Measurements from ENCODE around the gene GRB7.

Gene GRB7

DNA sequence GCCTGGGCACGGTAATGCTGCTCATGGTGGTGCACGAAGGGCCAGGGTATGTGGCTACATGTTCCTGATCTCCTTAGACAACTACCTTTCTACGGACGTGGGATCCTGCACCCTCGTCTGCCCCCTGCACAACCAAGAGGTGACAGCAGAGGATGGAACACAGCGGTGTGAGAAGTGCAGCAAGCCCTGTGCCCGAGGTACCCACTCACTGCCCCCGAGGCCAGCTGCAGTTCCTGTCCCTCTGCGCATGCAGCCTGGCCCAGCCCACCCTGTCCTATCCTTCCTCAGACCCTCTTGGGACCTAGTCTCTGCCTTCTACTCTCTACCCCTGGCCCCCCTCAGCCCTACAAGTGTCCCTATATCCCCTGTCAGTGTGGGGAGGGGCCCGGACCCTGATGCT, 25.9 kb upstream of the GRB7 start:
- no peak overlapping the region for H3K4me3 ChIP-seq (ENCODE audit: low read depth, low read length)
- DNase-seq (ENCODE audit: low read depth) = no peak
- TF ChIP-seq, protein P1, sequence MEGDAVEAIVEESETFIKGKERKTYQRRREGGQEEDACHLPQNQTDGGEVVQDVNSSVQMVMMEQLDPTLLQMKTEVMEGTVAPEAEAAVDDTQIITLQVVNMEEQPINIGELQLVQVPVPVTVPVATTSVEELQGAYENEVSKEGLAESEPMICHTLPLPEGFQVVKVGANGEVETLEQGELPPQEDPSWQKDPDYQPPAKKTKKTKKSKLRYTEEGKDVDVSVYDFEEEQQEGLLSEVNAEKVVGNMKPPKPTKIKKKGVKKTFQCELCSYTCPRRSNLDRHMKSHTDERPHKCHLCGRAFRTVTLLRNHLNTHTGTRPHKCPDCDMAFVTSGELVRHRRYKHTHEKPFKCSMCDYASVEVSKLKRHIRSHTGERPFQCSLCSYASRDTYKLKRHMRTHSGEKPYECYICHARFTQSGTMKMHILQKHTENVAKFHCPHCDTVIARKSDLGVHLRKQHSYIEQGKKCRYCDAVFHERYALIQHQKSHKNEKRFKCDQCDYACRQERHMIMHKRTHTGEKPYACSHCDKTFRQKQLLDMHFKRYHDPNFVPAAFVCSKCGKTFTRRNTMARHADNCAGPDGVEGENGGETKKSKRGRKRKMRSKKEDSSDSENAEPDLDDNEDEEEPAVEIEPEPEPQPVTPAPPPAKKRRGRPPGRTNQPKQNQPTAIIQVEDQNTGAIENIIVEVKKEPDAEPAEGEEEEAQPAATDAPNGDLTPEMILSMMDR (IDR thresholded peaks at IDR 0.05; ENCODE audit: insufficient read depth, low read depth, low read length, missing control alignments) = no peak

GRCh38 chr17:39714234-39714633, 23.5 kb upstream of the GRB7 start:
- TF ChIP-seq, protein P1 (IDR thresholded peaks at IDR 0.05; ENCODE audit: insufficient read depth, low read depth, low read length, missing control alignments) = no peak
- DNase-seq (ENCODE audit: low read depth) = no peak

GRCh38 chr17:39715375-39716072, 22.2 kb upstream of the GRB7 start:
- no peak overlapping the region for H3K4me3 ChIP-seq (ENCODE audit: low read depth, low read length)
- DNase-seq (ENCODE audit: low read depth) = no peak
- TF ChIP-seq, protein P1 (IDR thresholded peaks at IDR 0.05; ENCODE audit: insufficient read depth, low read depth, low read length, missing control alignments) = no peak

More at GRCh38 chr17:39714234-39714633, 23.5 kb upstream of the GRB7 start:
- no peak overlapping the region for H3K4me3 ChIP-seq (ENCODE audit: low read depth, low read length)

DNA sequence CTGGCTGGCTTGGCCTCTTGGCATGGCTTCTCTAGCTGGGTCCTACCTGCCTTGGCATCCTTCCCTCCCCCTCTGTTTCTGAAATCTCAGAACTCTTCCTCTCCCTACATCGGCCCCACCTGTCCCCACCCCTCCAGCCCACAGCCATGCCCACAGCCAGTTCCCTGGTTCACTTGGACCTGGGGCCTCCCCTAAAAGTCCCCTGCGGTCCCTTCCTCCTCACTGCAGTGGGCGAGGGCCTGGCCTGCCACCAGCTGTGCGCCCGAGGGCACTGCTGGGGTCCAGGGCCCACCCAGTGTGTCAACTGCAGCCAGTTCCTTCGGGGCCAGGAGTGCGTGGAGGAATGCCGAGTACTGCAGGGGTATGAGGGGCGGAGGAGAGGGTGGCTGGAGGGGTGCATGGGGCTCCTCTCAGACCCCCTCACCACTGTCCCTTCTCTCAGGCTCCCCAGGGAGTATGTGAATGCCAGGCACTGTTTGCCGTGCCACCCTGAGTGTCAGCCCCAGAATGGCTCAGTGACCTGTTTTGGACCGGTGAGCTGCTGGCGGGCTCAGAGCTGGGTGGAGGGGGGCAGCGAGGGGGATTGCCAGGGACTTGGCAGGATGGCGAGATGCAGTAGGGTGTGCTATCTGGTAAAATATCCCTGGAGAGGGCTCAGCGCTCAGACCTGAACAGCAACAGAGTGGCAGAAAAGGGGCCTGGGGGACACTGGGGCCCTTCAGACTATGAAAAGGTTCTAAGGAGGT, 21.5 kb upstream of the GRB7 start:
- no peak for DNase-seq (ENCODE audit: low read depth)
- no peak overlapping the region for H3K4me3 ChIP-seq (ENCODE audit: low read depth, low read length)
- TF ChIP-seq, protein P1 (IDR thresholded peaks at IDR 0.05; ENCODE audit: insufficient read depth, low read depth, low read length, missing control alignments) = no peak

GRCh38 chr17:39716879-39717536, 20.7 kb upstream of the GRB7 start:
- H3K4me3 ChIP-seq (ENCODE audit: low read depth, low read length) = no peak overlapping the region
- no peak for DNase-seq (ENCODE audit: low read depth)
- TF ChIP-seq, protein P1 (IDR thresholded peaks at IDR 0.05; ENCODE audit: insufficient read depth, low read depth, low read length, missing control alignments) = no peak

GRCh38 chr17:39717660-39718059, 20.1 kb upstream of the GRB7 start:
- H3K4me3 ChIP-seq (ENCODE audit: low read depth, low read length) = no peak overlapping the region
- DNase-seq (ENCODE audit: low read depth) = no peak
- TF ChIP-seq, protein P1 (IDR thresholded peaks at IDR 0.05; ENCODE audit: insufficient read depth, low read depth, low read length, missing control alignments) = no peak
